Endothelial cell of umbilical vein (primary cell): ENCODE results near the gene UGT1A9.

Experiments used
- EZH2 ChIP-seq: IDR thresholded peaks from 2 replicates; pipeline ENCODE4 v1.6.1; 2012; ENCODE audit warnings: borderline replicate concordance, low read depth, mild to moderate bottlenecking, moderate library complexity, low read length, inconsistent platforms; ENCODE audit not compliant: severe bottlenecking
- POLR2A ChIP-seq: IDR thresholded peaks from 2 replicates; pipeline ENCODE4 v1.6.1; 2012; ENCODE audit warnings: low read depth, mild to moderate bottlenecking, control low read depth, low read length
- POLR2AphosphoS5 ChIP-seq: IDR thresholded peaks from 2 replicates; pipeline ENCODE4 v1.6.1; 2012; ENCODE audit warnings: low read depth, mild to moderate bottlenecking, control low read depth, low read length, moderate library complexity; ENCODE audit not compliant: insufficient read depth
- TF ChIP-seq, protein P1 (sequence below), 2 donors: IDR thresholded peaks; 1 replicate in 1 of 2; 2 replicates in 1 of 2; pipeline ENCODE4 v1.5.1; 2011; ENCODE audit warnings: low read length in 2 of 2, mild to moderate bottlenecking in 2 of 2, moderate library complexity in 2 of 2, control low read depth in 1 of 2, inconsistent platforms in 1 of 2, low read depth in 1 of 2; ENCODE audit not compliant: insufficient read depth in 1 of 2; ENCODE audit errors: extremely low read depth in 1 of 2

DNA sequence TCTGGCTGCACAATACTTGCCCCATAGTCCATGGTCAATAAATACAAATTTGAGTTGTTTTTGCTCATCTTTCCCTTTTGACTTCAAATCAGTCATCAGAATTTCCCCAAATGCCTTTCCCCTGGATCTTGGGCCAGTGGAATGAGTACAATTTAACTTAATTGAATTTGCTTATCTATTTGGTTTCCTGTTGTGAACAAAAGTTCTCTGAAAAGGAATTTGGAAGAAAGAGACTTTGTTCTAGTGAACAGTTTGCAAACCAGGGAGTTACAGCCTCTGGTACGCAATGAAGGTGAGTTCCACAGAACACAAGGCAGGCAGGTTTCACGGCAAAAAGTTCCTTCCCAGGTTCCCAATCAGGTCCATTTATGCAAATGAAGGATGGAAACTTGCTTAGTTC lies 87.2 kb downstream of the UGT1A9 start:
- TF ChIP-seq, protein P1, sequence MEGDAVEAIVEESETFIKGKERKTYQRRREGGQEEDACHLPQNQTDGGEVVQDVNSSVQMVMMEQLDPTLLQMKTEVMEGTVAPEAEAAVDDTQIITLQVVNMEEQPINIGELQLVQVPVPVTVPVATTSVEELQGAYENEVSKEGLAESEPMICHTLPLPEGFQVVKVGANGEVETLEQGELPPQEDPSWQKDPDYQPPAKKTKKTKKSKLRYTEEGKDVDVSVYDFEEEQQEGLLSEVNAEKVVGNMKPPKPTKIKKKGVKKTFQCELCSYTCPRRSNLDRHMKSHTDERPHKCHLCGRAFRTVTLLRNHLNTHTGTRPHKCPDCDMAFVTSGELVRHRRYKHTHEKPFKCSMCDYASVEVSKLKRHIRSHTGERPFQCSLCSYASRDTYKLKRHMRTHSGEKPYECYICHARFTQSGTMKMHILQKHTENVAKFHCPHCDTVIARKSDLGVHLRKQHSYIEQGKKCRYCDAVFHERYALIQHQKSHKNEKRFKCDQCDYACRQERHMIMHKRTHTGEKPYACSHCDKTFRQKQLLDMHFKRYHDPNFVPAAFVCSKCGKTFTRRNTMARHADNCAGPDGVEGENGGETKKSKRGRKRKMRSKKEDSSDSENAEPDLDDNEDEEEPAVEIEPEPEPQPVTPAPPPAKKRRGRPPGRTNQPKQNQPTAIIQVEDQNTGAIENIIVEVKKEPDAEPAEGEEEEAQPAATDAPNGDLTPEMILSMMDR (IDR thresholded peaks at IDR 0.05; ENCODE audit: extremely low read depth in 1 of 2, insufficient read depth in 1 of 2, low read depth in 1 of 2, low read length in 2 of 2) = no peak
- TF ChIP-seq POLR2A (no peak), POLR2AphosphoS5 (no peak), EZH2 (no peak)
